WERI-Rb-1 (cell line): ENCODE data around the gene CHSY3.

Source experiments
- DNase-seq: peaks from one replicate; pipeline ENCODE4 v3.0.0-alpha.2; 2020
- H3K27ac ChIP-seq: fragments of 250-450 bp; sonication (Bioruptor Pico); 2 replicates; pipeline ENCODE4 v1.5.1; 2020; ENCODE audit warnings: mild to moderate bottlenecking, moderate library complexity
- H3K27me3 ChIP-seq: fragments of 250-450 bp; sonication (Bioruptor Pico); 2 replicates; pipeline ENCODE4 v1.5.1; 2021; ENCODE audit warnings: mild to moderate bottlenecking, low read depth, moderate library complexity; ENCODE audit not compliant: insufficient read depth, severe bottlenecking
- H3K36me3 ChIP-seq: fragments of 250-450 bp; sonication (Bioruptor Pico); 2 replicates; pipeline ENCODE4 v1.5.1; 2020; ENCODE audit warnings: mild to moderate bottlenecking, moderate library complexity
- H3K4me3 ChIP-seq: 2 replicates; pipeline ENCODE4 v1.5.1; 2011; ENCODE audit warnings: low read depth, mild to moderate bottlenecking, control low read depth, low read length
- H3K9me3 ChIP-seq: fragments of 250-450 bp; sonication (Bioruptor Pico); 2 replicates; pipeline ENCODE4 v1.5.1; 2021; ENCODE audit warnings: mild to moderate bottlenecking, moderate library complexity; ENCODE audit not compliant: severe bottlenecking
- TF ChIP-seq, protein P1 (sequence below): IDR thresholded peaks from 2 replicates; pipeline ENCODE4 v1.5.1; 2011; ENCODE audit warnings: low read depth, mild to moderate bottlenecking, control low read depth, inconsistent platforms, low read length

The CHSY3 gene

DNA sequence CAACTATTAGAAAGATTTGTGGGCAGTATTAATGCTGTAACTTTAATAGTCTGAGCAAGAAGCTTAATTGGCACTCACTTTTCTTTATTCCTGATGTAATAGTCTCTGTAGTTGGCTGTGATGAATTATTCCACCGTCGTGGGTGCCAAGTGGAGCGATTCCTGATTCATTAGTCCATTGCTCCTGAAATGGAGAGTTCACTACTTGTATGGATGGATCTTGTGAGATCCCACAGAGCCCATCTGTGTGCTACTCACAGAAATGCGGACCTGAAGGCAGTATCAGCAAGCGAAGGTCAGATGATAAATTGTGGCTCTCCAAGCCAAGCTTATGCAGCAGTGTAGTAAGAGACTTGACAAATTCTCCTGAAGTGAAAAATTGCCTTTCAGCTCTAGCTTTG, 212.2 kb downstream of the CHSY3 start:
- no peaks in the 10 kb centered on the region for H3K9me3 ChIP-seq
- H3K27me3 ChIP-seq: no peaks in the 10 kb centered on the region
- no peak overlapping the region for H3K4me3 ChIP-seq
- H3K27ac ChIP-seq: no peak overlapping the region
- DNase-seq: no peak
- H3K36me3 ChIP-seq: no peaks in the 10 kb centered on the region
- TF ChIP-seq, protein P1, sequence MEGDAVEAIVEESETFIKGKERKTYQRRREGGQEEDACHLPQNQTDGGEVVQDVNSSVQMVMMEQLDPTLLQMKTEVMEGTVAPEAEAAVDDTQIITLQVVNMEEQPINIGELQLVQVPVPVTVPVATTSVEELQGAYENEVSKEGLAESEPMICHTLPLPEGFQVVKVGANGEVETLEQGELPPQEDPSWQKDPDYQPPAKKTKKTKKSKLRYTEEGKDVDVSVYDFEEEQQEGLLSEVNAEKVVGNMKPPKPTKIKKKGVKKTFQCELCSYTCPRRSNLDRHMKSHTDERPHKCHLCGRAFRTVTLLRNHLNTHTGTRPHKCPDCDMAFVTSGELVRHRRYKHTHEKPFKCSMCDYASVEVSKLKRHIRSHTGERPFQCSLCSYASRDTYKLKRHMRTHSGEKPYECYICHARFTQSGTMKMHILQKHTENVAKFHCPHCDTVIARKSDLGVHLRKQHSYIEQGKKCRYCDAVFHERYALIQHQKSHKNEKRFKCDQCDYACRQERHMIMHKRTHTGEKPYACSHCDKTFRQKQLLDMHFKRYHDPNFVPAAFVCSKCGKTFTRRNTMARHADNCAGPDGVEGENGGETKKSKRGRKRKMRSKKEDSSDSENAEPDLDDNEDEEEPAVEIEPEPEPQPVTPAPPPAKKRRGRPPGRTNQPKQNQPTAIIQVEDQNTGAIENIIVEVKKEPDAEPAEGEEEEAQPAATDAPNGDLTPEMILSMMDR: no peak

DNA sequence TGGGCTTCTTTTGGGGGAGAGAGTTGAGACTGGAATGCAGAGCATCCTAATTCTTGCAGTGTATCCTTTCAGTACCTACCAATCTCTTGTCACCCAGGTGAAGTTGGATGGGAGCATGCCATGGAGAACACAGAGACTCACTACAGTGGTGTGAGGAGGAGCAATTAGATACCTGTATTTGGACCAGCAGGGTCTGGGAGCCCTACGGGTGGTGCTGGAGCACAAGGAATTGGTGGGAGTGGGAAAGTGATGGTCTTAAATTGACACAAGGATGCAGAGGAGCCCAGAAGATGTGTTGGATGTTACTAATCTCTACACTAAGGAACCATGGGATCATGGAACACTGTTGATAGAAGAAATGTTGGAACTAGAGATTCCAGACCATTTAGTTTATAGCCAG, 212.7 kb downstream of the CHSY3 start:
- TF ChIP-seq, protein P1: no peak
- no peak for DNase-seq
- H3K36me3 ChIP-seq: no peaks in the 10 kb centered on the region
- no peaks in the 10 kb centered on the region for H3K27me3 ChIP-seq
- H3K27ac ChIP-seq: no peak overlapping the region
- H3K9me3 ChIP-seq: no peaks in the 10 kb centered on the region
- H3K4me3 ChIP-seq: no peak overlapping the region

- H3K27me3 ChIP-seq: no peaks in the 10 kb centered on the region
- no peak for DNase-seq
These were observed 222.5 kb downstream of the CHSY3 start for GRCh38 chr5:130126746-130127145.

GRCh38 chr5:130135506-130135905, 231.2 kb downstream of the CHSY3 start:
- Histone ChIP-seq H3K27ac (no peak overlapping the region), H3K27me3 (no peaks in the 10 kb centered on the region), H3K36me3 (no peaks in the 10 kb centered on the region), H3K4me3 (no peak overlapping the region), H3K9me3 (no peaks in the 10 kb centered on the region)
- TF ChIP-seq, protein P1: no peak
- no peak for DNase-seq

More at GRCh38 chr5:130126746-130127145, 222.5 kb downstream of the CHSY3 start:
- TF ChIP-seq, protein P1: no peak
- H3K9me3 ChIP-seq: no peaks in the 10 kb centered on the region
- no peaks in the 10 kb centered on the region for H3K36me3 ChIP-seq
- no peak overlapping the region for H3K27ac ChIP-seq
- no peak overlapping the region for H3K4me3 ChIP-seq

GRCh38 chr5:130136300-130136699, 232.0 kb downstream of the CHSY3 start:
- no peak overlapping the region for H3K27ac ChIP-seq
- H3K9me3 ChIP-seq: no peaks in the 10 kb centered on the region
- TF ChIP-seq, protein P1: no peak
- no peak for DNase-seq
- no peaks in the 10 kb centered on the region for H3K27me3 ChIP-seq
- no peak overlapping the region for H3K4me3 ChIP-seq
- H3K36me3 ChIP-seq: no peaks in the 10 kb centered on the region

GRCh38 chr5:130137681-130138080, 233.4 kb downstream of the CHSY3 start:
- TF ChIP-seq, protein P1: no peak
- Histone ChIP-seq H3K27ac (no peak overlapping the region), H3K27me3 (no peaks in the 10 kb centered on the region), H3K9me3 (no peaks in the 10 kb centered on the region), H3K36me3 (no peaks in the 10 kb centered on the region), H3K4me3 (no peak overlapping the region)
- no peak for DNase-seq
